Medulla oblongata (tissue), 1 donor: ENCODE results near the gene CDK14.

ENCODE experiments used
- DNase-seq: peaks from one replicate; pipeline ENCODE4 v3.0.0-alpha.2; 2015; ENCODE audit errors: extremely low spot score

The CDK14 gene

DNA sequence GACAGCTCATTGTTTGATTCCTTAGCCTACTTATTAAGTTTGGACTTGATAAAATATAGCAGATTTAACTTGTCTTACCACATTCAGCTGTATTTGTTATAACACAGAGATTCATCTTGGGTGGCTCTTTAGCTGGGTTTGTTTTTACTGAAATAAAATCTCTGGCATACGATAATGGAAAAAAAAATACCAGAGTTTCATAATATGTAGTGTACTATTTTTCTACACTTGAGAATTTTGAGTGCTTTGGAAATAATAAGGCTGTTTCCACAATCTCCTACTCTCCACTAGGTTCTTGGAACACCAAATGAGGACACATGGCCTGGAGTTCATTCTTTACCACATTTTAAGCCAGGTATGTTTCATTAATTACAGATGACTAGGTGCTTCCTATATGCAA lies 449.5 kb downstream of the CDK14 start:
- no peak for DNase-seq

DNA sequence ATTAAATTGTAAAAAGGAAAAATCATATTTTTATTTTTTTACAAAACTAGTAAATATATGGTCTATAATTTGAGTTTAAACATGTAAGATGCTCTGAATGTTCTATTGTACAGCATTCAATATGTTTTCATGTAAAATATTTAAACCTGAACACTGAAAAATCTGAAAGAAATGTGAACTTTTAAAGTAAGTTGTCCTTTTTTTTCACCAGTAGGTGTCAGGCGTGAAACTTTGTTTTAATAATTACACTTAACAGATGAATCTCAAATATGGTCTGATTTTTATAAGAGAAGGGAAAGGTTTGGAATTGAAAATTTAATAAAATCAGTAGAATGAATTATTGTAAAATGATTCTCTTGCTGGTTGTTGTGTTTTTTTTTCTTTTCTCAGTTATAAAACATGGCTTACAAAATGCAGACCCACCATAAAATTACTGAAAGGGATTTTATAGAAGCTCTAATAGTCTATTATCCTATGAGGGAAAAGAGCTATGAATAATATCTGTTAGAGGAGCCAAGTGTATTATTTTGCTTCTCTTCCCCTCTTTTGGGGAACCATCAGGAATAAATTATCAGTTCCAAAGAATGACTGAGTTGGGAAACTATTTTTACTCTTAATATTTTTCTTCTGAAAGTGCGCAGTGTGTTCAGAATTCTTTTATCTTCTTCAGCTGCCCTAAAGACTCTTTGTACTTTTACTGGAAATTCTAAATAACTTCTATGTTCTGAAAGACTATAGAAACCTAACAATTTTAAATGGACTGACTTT lies 450.4 kb downstream of the CDK14 start:
- no peak for DNase-seq

DNA sequence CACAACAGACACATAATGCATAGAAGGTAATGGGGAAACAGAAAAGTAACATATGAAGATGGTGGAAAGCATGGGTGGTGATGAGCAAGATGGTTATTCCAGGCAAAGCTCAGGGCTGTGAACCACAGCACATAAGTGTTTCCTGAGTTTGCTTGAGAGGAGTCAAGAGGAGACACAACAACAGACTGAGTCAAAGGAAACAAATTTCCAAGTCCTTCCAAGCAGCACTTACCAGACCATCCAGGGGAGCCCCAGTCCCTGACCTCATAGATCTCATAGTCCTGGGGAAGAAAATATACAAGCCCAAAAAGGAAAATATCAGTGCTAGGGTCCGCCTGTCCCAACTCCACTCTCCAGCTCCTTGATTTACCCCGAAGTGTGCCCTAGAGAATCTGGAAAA lies 451.5 kb downstream of the CDK14 start:
- no peak for DNase-seq

DNA sequence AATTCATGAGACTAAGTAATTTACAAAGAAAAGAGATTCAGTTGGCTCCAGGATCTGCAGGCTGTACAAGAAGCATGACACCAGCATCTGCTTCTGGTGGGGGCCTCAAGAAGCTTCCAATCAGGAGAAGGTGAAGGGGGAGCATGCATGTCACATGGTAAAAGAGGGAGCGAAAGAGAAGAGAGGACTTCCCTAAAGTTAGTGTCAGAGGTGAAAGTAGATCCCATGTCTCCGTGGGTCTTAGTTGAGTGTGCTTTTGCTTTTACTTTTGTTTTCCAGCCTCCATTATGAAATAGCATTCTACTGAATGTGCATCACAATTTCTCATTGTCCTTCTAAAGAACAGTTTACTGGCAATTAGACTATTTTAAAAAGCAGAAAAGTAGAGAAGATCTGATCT lies 454.6 kb downstream of the CDK14 start:
- no peak for DNase-seq

DNA sequence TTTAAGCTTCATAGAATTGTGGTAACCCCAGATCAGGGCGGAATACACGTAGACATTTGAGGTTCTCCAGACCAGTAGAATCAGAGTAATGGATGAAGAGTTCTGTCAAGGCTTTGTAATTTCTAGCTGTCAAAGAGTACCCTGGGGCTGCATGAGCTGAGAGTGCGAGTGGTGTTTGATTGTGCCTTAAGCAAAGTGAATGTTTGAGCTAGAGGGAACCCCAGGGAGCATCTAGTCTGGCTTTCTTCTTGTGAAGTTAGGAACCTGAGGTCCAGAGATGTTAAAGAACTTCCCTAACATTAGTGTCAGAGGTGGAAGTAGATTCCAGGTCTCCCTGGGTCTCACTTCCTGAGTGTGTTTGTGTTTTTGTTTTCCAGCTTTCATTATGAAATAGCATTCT lies 455.8 kb downstream of the CDK14 start:
- no peak for DNase-seq

DNA sequence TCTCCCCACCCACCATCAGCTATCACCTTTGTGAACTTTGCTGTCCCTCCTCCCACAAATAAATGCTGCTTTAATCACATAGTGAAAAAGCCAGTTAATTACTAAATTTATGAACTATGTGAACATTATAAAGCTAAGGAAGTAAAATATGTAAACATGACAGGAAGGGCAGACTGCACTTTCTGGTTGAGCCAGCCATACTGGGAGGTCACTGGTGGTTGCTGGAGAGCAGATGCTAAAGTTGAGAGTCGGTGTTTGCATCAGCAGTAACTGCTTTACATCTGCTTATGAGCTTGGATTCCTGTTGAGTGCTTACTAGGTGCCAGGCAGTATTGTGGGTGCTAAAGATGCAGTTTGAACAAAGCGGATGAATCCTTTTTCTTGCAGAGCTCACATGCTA lies 458.3 kb downstream of the CDK14 start:
- no peak for DNase-seq

DNA sequence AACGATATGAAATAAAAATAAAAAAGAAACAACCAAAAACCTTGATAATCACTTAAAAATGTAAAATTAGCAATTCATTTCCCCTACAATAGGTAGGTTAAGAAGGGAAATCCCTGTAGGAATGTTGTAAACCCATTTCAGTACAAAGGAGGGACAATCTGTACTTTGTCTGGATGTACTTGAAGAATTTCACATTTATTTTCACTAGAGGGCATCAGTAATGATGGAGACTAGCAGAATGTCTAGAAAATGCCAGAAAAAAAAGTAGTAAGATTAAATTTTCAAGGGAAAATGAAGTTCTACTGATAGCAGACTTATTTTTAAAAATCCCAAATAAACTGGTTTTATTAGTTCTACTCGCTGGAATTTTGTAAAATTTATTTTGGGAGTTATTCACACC lies 459.1 kb downstream of the CDK14 start:
- no peak for DNase-seq

DNA sequence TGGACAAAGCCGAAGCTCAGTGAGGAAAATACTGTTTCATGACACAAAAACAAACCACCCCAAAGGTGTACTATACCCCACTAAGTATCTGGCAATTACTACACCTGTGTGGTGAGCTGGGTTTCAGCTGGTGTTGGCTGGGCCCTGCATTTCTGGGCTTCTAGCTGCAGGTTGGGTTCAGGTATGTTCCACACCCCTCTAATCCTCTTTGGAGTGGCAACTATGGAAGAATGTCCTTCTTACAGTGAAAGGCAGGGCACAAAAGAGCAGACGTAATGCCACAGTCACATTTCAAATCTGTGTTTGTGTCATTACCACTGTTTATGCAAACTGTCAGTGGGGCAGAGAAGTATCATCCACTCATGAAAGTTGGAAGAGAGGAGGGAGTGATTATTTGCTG lies 466.6 kb downstream of the CDK14 start:
- DNase-seq = no peak

DNA sequence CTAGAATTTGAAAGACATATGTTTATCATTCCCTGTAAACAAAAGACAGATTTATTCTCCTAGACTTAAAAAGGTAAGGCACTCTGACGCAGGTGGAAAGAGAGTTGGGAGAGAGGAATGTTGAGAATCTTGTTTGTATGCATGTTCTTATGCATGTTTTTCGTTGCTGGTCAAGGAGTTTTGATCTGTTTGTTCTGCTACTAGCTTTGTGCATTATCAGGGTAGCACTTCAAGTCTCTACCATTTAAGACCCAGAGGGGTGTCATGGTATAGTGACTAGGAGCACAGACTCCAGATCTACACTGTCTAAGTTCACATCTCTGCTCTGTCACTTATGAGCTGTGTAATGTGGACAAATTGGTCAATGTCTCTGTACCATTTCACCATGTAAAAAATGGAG lies 467.9 kb downstream of the CDK14 start:
- no peak for DNase-seq

DNA sequence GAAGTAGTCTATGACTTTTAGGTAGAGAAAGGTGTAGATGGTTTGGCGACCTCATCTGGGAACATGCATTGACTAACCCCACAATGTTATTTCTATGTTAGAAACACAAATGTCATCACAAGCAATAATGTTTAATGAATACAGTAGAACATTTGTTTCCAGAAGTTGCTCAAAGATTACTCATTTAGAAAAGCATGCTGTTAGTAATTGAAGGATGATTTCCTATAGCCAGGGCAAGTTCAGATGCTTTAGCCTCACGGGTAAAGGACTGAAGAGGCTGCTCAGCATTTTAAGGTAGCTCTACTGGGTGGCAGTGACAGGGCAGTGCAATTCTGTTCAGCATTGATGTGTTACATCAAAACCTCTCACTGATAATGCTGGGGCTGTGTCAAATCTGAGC lies 468.8 kb downstream of the CDK14 start:
- DNase-seq = no peak

DNA sequence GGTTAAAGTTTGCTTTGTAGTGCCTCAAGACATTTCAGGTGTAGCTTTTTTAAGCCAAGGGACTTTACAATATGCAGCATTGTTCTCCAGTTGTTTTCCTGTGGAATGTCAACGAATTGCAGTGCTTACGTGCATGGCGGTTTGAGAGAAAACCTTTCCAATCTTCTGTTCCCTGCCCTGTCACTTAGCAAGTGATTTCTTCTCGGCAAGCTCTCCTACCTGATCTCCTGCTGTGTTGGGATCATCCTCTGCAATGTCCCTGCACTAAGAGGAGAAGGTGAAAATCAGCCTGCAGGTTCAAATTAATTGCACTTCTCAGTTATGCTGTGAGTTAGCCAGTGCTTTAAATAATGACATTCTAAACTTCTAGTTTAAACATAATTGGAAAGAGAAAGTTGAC lies 470.5 kb downstream of the CDK14 start:
- DNase-seq = no peak

DNA sequence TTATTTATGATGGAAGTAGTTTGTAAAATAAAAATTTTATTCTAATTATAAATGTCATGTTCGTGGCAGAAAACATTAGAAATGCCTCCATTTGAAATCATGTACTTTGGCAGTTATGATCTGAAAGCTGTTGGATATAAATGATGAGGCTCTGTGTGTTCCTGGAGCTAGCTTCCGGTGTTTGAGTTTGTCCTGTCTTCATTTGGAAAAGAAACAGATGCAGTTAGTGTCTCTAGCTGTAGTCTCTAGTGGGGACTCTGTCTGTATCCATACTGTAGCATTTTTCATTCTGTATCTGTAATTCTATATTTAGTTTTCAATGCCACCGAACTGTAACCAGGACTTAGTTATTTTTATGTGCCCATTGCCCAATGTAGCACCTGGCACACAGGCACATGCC lies 471.1 kb downstream of the CDK14 start:
- no peak for DNase-seq

DNA sequence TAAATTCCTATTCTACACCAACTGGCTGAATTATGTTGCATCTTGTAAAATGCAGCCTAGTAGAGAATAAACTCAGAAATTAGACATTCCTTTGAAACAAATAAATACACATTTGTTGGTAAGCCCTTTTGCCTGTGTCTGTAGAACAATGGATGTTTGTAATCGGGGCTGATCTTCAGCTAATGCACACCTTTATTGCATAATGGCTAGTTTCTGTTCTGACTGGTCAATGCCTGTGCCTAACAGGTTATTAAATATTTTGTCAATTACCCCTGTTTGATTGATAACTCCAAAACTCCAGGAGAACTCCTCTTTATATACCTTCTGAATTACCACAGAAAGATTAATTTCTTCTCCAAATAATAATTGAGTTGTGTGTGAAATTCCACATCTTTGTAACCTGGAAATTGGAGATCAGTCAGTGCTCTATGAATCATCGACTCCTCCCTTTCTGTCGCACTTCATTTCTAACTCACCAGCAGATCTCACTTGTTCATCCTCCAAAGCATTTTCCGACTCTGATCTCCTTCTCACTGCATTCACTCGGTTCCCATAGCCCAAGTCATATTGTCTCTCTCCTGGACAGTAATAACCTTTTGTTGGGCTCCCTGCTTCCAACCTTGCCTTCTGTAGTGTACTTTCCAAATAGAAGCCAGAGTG lies 472.1 kb downstream of the CDK14 start:
- DNase-seq = no peak

DNA sequence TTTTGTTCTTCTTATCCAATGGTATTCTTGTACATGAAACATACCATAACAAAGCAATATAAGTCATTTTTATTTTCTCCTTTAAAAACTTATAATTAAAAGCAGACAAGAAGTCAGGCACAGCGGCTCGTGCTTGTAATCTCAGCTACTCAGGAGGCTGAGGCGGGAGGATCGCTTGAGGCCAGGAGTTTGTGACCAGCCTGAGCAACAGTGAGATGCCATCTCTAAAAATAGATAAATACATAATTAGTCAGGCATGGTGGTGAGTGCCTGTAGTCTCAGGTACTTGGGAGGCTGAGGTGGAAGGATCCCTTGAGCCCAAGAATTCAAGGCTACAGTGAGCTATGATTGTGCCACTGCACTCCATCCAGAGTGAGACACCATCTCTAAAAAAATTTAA lies 473.0 kb downstream of the CDK14 start:
- DNase-seq = no peak

DNA sequence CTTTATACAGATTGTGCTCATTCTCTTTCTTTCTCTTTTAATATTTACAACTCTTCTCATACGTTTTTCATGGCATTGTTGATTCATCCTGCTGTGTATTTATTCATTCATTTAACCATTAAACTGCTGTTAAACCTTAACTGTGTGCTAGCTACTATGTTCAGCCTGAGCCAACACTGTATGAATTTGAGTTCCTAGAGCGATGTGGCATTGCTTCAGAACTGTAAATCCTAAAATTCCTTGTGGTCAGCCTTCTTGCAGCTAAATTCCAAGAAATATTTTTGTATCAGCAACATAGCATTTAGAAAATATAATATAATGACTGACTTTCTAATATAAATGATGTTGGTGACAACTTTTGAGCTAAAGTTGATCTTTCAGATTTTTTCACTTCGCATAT lies 483.4 kb downstream of the CDK14 start:
- no peak for DNase-seq

DNA sequence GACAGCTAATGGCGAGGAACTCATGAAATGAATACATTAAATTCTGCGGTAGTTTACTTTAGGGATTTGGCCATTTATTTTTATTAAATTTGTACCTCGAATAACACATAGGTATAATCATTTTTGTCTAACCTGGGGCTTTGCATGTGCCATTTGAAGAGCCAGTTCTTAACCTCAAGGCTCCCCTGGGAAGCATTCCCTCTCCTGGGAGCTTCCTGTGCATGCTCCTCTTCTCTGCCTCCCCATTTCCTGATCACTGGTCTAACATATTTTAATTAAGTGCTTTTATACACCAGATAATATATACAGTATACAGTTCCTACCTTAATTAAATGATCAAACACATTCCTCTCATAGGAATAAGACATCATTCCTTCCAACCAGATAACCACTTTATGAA lies 484.2 kb downstream of the CDK14 start:
- no peak for DNase-seq

DNA sequence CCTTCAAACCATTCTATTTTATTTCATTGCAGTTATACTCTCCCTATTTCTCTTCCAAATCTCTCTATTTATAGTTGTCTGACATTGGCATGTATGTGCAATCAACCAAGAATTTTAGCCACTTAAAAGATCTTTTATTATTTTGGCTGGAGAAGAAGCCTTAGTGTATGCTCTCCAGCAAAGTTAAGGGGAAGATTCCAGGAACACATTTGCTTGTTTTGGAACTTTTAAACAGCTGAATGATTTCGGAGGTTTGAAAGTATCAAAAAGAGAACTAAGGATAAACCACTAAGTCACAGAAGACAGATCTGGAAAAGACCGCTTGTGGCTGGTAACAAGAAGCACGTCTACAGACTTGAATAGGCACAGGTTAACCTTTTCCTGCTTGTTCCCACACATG lies 485.9 kb downstream of the CDK14 start:
- DNase-seq = peak; percentile 23

DNA sequence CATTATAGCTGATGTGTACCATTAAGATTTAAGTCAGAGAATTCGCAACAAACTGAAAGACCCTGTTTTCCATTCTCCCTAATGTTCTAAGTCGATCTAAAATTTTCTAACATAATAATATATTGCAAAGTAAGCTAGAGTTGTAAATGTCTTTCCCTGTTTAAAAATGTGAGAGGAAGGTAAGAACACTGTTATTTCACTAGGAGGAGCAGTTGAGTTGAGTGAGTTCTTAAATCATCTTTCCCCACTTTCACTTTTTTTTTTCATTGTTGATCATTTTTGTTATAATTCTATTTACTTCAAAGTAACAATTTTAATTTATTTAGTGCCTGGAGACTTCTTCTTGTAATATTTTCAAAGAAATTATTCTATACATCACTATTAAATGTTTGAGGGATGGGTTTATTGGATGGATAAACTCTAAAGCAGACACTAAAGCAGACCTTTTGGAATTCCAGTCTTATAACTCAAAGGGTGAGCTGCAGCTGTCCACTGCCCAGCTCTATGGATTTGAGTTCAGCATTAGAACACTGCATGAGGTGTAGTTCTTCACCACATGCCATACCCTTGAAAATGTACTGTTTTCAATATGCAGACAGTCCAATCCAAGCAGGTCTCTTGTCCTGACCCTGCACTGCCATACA lies 486.9 kb downstream of the CDK14 start:
- DNase-seq = peak; percentile 32

DNA sequence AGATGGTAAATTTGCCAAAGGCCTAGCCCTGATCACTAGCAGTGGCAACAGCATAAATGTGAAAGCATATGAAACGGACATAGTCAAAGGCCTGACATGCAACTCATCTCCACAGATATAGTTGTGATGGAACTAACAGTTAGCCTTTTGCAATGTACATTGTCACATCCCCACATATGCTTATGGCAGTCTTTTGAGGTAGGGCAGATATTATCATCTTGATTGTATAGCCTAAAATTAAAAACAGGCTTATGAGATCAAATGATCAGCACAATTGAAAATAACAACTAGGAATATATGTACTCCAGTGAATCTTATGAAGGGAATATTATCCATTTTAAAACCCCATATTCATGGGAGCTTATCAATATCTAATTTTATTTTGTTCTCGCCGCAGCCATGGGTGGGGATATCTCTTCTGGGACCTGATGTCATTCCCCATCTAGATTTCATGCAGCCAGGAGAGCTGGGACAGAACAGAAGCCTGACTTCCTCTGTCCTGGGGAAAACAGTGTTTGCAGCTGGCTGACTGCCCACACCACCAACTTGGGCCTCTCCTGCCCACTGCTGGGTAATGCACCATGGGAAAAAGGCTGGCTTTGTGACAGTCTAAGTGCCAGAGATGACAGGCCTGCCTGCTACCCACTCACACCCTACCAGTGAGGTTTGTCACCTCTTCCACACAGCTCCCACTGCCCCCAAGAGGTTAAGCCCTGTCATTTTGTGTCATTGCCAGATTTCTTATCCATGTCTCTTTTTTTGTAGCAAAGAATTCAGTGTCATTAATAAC lies 487.9 kb downstream of the CDK14 start:
- peak; percentile 58 for DNase-seq

DNA sequence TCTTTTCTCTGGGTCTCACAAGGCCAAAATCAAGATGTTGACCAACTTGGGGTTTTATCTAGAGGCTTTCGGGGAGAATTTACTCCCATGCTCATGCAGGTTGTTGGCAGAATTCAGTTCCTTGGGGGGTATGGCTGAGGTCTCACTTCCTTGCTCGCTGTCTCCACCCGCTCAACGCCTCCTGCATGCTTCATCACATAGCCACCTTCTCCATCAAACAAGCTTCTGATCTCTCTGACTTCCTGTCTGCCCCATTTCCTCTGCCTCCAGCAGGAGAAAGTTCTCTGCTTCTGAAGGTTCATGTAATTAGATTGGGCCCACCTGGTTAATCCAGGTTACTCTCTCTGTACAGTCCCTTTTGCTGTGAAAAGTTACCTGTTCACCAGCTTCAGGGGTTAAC lies 489.1 kb downstream of the CDK14 start:
- no peak for DNase-seq

DNA sequence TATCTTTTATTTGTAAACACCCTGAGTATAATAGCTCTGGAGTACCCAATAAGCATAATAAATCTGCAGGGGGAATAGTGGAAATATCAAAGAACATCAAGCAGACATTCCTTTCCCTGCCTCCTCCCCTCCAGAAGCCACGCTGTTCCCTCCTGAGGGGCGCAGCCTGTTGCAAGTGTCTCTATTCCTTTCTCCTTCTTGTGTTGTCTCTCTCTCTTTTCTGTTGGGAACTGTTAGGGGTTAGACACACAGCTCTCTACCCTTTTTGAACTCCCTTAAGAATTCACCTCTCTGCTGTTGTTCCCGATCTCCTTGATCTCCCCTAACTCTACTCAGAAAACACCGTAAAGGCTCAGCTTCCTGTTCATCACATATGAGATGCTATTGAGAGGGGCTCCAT lies 490.1 kb downstream of the CDK14 start:
- DNase-seq = no peak

DNA sequence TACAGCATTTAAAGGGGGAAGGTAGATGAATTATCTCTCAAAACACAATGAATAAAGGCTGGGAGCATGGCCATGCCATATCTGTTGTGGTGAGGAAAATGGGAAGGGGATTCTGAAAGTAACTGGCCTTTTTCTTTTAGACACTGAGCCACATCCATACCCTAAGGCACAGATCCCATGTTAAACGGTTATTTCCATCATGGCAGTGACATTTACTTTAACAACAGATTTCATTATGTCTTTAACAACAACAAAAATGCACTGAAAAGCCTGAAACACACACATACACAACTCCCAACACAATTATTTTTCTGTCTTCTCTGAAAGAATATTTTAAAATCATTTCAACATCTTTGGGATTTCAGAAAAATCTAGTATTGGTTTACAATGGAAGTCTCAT lies 492.0 kb downstream of the CDK14 start:
- DNase-seq = no peak
